B cell (primary cell): ENCODE data around the gene TRABD2B. TPM values are rescaled to one million over a fixed set of nuclear protein-coding genes. Genes with fewer than 3 reads are reported as not detected.

ENCODE experiments used
- ATAC-seq: fragments of 200-7000 bp; cut with Tn5 transposase; one replicate; pipeline ENCODE4 v1.10.0; 2021; ENCODE audit warnings: low read depth, mild to moderate bottlenecking, moderate number of reproducible peaks, moderate library complexity
- CTCF ChIA-PET: fragments of 350-600 bp; sonication (Branson Sonifier 250); formaldehyde crosslinking; loops from one replicate; lab custom pipeline; 2021; ENCODE audit warnings: antibody characterized with exemption, inconsistent platforms; lab: Charles Lee
- POLR2A ChIA-PET: fragments of 350-600 bp; sonication (Branson Sonifier 250); formaldehyde crosslinking; loops from one replicate; lab custom pipeline; 2021; ENCODE audit warnings: antibody characterized with exemption; lab: Charles Lee
- DNase-seq: peaks from one replicate; pipeline ENCODE4 v3.0.0; 2013
- H2AFZ ChIP-seq: 2 replicates; pipeline ENCODE4 v1.6.1; 2012; ENCODE audit warnings: mild to moderate bottlenecking, low read depth, low read length; ENCODE audit not compliant: insufficient read depth, poor library complexity, severe bottlenecking
- H3K27ac ChIP-seq, 2 donors: 1 replicate in 1 of 2; 2 replicates in 1 of 2; pipeline ENCODE4 v1.5.1; 2012 to 2013; ENCODE audit warnings: low read length in 2 of 2, mild to moderate bottlenecking in 2 of 2, moderate library complexity in 1 of 2
- H3K27me3 ChIP-seq, 4 experiments: fragments of 200-600 bp in 1 of 4; sonication (generic) in 1 of 4; replicated peaks in 1 of 4; 1 replicate in 2 of 4; 2 replicates in 2 of 4; pipeline versions ENCODE4 v1.6.1 to v1.7.0; 2013 to 2016; ENCODE audit warnings: low read length in 3 of 4, mild to moderate bottlenecking in 2 of 4, mixed read lengths in 1 of 4, moderate library complexity in 1 of 4; ENCODE audit not compliant: insufficient read depth in 4 of 4, control insufficient read depth in 3 of 4; ENCODE audit errors: control extremely low read depth in 1 of 4
- H3K36me3 ChIP-seq, 2 experiments: replicated peaks in 1 of 2; 1 replicate in 1 of 2; 2 replicates in 1 of 2; pipeline versions ENCODE4 v1.6.1 to v1.7.1; 2013; ENCODE audit warnings: low read length in 1 of 2; ENCODE audit not compliant: insufficient read depth in 2 of 2, control insufficient read depth in 1 of 2; ENCODE audit errors: control extremely low read depth in 1 of 2, extremely low read depth in 1 of 2
- H3K4me1 ChIP-seq, 2 donors: fragments of 200-600 bp in 1 of 2; sonication (generic) in 1 of 2; 1 replicate in 1 of 2; 2 replicates in 1 of 2; pipeline versions ENCODE4 v1.5.1 to v1.6.1; 2013 to 2017; ENCODE audit warnings: low read length in 2 of 2; ENCODE audit not compliant: control insufficient read depth in 2 of 2, insufficient read depth in 2 of 2
- H3K4me2 ChIP-seq: replicated peaks from 2 replicates; pipeline ENCODE3; 2012; ENCODE audit warnings: mild to moderate bottlenecking, low read depth, low read length; ENCODE audit not compliant: poor library complexity, severe bottlenecking
- H3K4me3 ChIP-seq, 5 experiments: fragments of 200-600 bp in 1 of 5; sonication (generic) in 1 of 5; 1 replicate in 3 of 5; 2 replicates in 2 of 5; pipeline versions ENCODE4 v1.5.1 to v1.7.0; 2011 to 2016; ENCODE audit warnings: low read length in 4 of 5, mild to moderate bottlenecking in 4 of 5, low read depth in 2 of 5, control low read depth in 1 of 5, moderate library complexity in 1 of 5; ENCODE audit not compliant: insufficient read depth in 1 of 5; ENCODE audit errors: control extremely low read depth in 1 of 5, extremely low read depth in 1 of 5
- H3K79me2 ChIP-seq: fragments of 200-600 bp; sonication (generic); one replicate; pipeline ENCODE4 v1.6.0; 2016; ENCODE audit warnings: low read length; ENCODE audit not compliant: control insufficient read depth, insufficient read depth
- H3K9ac ChIP-seq: fragments of 200-600 bp; sonication (generic); 2 replicates; pipeline ENCODE4 v1.6.1; 2017; ENCODE audit warnings: mild to moderate bottlenecking, low read length, moderate library complexity
- H3K9me3 ChIP-seq, 3 donors: one replicate each; pipeline versions ENCODE4 v1.6.1 to v1.7.1; 2013; ENCODE audit warnings: low read length in 2 of 3; ENCODE audit not compliant: control insufficient read depth in 2 of 3, insufficient read depth in 1 of 3; ENCODE audit errors: control extremely low read depth in 1 of 3
- H4K20me1 ChIP-seq: 2 replicates; pipeline ENCODE4 v1.6.0; 2012; ENCODE audit warnings: mild to moderate bottlenecking, low read length; ENCODE audit not compliant: insufficient read depth, control insufficient read depth, poor library complexity, severe bottlenecking
- H3K27ac Mint-ChIP-seq: one replicate; pipeline ENCODE4 v1.8.0; 2021; ENCODE audit warnings: mixed read lengths
- H3K27me3 Mint-ChIP-seq: one replicate; pipeline ENCODE4 v1.8.0; 2021; ENCODE audit warnings: mixed read lengths
- H3K4me1 Mint-ChIP-seq: one replicate; pipeline ENCODE4 v1.8.0; 2021; ENCODE audit warnings: mixed read lengths
- H3K4me3 Mint-ChIP-seq: one replicate; pipeline ENCODE4 v1.8.0; 2021; ENCODE audit warnings: mixed read lengths
- H3K9me3 Mint-ChIP-seq: one replicate; pipeline ENCODE4 v1.8.0; 2022; ENCODE audit warnings: mixed read lengths; ENCODE audit not compliant: insufficient read depth
- CTCF ChIP-seq: fragments of 200-600 bp; IDR thresholded peaks from one replicate; pipeline ENCODE4 v1.8.0; 2022; ENCODE audit warnings: antibody characterized with exemption, mild to moderate bottlenecking
- EZH2 ChIP-seq: IDR thresholded peaks from 2 replicates; pipeline ENCODE4 v1.6.1; 2012; ENCODE audit warnings: borderline replicate concordance, low read depth, mild to moderate bottlenecking, moderate library complexity, low read length; ENCODE audit not compliant: insufficient read depth, poor library complexity, severe bottlenecking
- WGBS: methylation state at CpG from one replicate; pipeline ENCODE4 v1.1.5; 2013; ENCODE audit warnings: missing lambda C conversion rate; ENCODE audit not compliant: insufficient coverage; 5-methylcytosine and 5-hydroxymethylcytosine counted together
- intact Hi-C: fragments of 100-400 bp; cut with micrococcal nuclease; formaldehyde crosslinking; loops from one replicate; pipeline ENCODE4 v1.10.0; 2022
- polyA plus RNA-seq: library from polyadenylated mRNA; depleted of rRNA; stranded (reverse); fragments of >200 nt; gene quantifications from 2 replicates; pipeline ENCODE4 v1.2.3, GENCODE V29; 2012
- total RNA-seq, 2 donors: library from RNA; stranded (reverse); fragments of 120-200 nt in 1 of 2; gene quantifications; 1 replicate in 1 of 2; 2 replicates in 1 of 2; pipeline versions ENCODE4 v1.2.3 to v1.2.4, GENCODE V29; 2013 to 2022

The TRABD2B gene
- total and polyA plus RNA-seq, 2 donors (not counting 1 experiment from before 2014, with no cell fraction given) = not detected

GRCh38 chr1:47791879-47792608 lies 205.1 kb downstream of the TRABD2B start:
- Mint-ChIP-seq H3K27me3 (peaks cover 9% of the 10 kb centered on the region), H3K27ac (no peak overlapping the region), H3K9me3 (no peaks in the 10 kb centered on the region), H3K4me1 (no peaks in the 10 kb centered on the region), H3K4me3 (no peak overlapping the region)
- Histone ChIP-seq H3K27me3 (no peaks in the 10 kb centered on the region), H3K27ac (no peak overlapping the region), H3K4me3 (no peak overlapping the region), H2AFZ (no peak overlapping the region), H3K36me3 (no peaks in the 10 kb centered on the region), H3K4me2 (no peak overlapping the region), H3K4me1 (no peaks in the 10 kb centered on the region), H3K9me3 (no peaks in the 10 kb centered on the region), H3K9ac (no peak overlapping the region), H3K79me2 (no peaks in the 10 kb centered on the region), H4K20me1 (no peaks in the 10 kb centered on the region)
- intact Hi-C loops = no loop called here
- ChIA-PET CTCF (no interaction called here), POLR2A (no interaction called here)
- DNase-seq = no peak
- 64% methylated on average over 5 of the region's 7 CpGs for WGBS
- TF ChIP-seq EZH2 (no peak), CTCF (no peak)
- no peak for ATAC-seq

- H3K4me3 ChIP-seq = no peak overlapping the region
- H3K4me1 Mint-ChIP-seq = no peaks in the 10 kb centered on the region
- no peak overlapping the region for H3K27ac Mint-ChIP-seq
- no peak for ATAC-seq
- CTCF ChIA-PET = no interaction called here
- H3K9me3 Mint-ChIP-seq = no peaks in the 10 kb centered on the region
- H3K27me3 Mint-ChIP-seq = peaks cover 13% of the 10 kb centered on the region
- no peaks in the 10 kb centered on the region for H3K4me1 ChIP-seq
- no peaks in the 10 kb centered on the region for H3K36me3 ChIP-seq
- no peak overlapping the region for H3K27ac ChIP-seq
- no peak overlapping the region for H3K4me2 ChIP-seq
- no peaks in the 10 kb centered on the region for H3K9me3 ChIP-seq
- H4K20me1 ChIP-seq = no peaks in the 10 kb centered on the region
- H2AFZ ChIP-seq = no peak overlapping the region
- no peak for DNase-seq
- intact Hi-C loops = no loop called here
- H3K79me2 ChIP-seq = no peaks in the 10 kb centered on the region
- H3K4me3 Mint-ChIP-seq = no peak overlapping the region
- 100% methylated on average over 2 of the region's 4 CpGs for WGBS
- TF ChIP-seq EZH2 = no peak
- TF ChIP-seq CTCF = no peak
- no peak overlapping the region for H3K9ac ChIP-seq
- POLR2A ChIA-PET = no interaction called here
- no peaks in the 10 kb centered on the region for H3K27me3 ChIP-seq
These were observed 208.4 kb downstream of the TRABD2B start for GRCh38 chr1:47788761-47789160.
